ENCODE measurements around the gene STOX2.

- TF ChIP-seq CTCF (IDR thresholded peaks at IDR 0.05): no peak
- TF ChIP-seq POLR2A (IDR thresholded peaks at IDR 0.05): no peak
Observed at GRCh38 chr4:183926950-183927349, 21.8 kb downstream of the STOX2 start.
